ENCODE measurements around the gene ALDH9A1.
"Not testable (repeated sequence)": the region's sequence is repeated elsewhere in the genome, so short reads cannot be mapped to it uniquely, and the experiment has no call there.

ALDH9A1 gene

DNA sequence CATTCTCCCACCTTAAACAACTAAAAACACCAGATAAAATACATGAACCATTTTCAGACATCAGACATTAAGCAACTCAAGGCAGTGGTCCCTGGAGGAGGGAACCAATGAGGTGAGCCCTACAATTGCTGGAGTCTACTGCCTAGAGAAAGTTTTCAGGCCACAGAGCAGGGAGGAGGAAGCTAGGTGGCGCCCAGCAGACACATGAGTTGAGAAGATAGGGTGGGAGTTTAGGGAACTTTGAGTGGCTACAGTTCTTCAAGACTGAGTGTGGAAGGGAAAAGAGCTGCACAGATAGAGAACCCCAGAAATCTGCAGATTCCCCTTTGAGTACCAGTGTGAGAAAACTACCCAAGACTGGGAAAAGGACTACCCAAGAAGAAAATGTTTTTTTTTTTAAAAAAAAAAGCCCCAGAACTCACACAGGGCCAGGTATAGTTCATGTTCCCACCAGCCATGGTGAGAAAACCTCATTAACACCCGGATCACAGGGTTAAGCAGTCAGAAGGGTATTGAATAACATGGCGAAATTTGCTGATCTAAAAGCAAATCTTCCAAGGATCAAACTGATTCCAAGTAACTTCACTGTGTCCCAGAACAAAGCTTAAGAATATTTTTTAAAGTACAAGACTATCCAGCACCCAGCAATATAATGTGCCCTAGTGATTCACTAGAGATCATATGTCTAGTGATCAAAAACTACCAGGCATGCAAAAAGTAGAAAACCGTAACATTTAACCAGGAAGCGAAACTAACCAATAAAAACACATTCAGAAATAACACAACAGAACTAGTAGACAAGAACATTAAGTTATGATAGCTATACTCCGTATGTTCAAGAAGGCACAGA lies 12.0 kb downstream of the ALDH9A1 start:
- no peak for DNase-seq

DNA sequence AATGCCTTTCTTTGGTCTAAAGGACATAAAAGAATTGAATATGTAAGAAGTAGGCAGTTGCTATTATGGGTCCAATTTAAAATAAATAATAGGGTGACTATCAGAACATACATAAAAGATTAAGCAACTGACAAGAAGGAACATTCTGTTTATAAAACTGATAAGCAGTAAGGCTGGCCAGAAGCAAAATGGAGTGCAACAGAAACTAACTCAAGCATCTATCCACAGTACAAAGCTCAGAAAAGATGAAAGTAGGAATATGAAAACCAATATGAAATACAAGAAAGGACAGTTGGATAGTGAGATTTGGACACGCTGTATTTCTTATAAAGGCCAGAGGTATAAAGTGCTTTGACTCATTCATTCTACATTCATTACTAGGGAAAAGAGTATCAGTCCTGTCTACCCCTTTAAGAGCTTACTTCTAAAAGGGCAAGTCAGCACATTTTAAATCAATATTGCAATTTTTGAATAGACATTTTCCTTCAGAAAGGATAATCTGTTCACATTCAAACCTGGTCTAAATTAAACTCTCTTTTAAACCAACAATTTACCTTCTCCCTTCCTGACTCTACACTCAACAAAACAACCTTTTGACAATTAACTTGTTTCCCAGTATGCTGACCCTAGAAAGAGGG lies 14.4 kb downstream of the ALDH9A1 start:
- no peak for DNase-seq

DNA sequence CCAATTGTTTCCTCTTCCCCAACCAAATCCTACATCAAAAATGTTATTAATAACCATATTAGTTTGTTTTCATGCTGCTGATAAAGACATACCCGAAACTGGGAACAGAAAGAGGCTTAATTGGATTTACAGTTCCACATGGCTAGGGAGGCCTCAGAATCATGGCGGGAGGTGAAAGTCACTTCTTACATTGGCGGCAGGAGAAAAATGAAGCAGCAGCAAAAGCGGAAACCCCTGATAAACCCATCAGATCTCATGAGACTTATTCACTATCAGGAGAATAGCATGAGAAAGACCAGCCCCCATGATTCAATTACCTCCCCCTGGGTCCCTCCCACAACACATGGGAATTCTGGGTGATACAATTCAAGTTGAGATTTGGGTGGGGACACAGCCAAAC lies 17.6 kb downstream of the ALDH9A1 start:
- DNase-seq = not testable (repeated sequence)

DNA sequence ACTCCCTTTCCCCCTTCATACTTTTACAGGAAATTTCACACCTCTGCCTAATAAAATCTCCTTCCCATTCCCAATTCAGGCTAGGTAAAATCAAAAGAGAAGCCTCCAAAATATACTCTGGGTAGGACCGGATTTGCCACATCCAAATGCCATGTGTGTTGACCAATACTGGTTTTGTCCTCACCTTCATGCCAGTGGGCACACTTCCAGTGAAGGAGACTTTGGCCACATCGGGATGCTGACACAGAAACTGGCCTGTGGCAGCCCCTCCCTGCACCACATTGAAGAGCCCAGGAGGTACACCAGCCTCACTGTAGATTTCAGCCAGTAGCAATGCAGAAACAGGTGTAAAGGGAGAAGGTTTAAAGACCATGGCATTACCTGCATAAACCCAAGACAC lies 18.1 kb downstream of the ALDH9A1 start:
- no peak for DNase-seq

DNA sequence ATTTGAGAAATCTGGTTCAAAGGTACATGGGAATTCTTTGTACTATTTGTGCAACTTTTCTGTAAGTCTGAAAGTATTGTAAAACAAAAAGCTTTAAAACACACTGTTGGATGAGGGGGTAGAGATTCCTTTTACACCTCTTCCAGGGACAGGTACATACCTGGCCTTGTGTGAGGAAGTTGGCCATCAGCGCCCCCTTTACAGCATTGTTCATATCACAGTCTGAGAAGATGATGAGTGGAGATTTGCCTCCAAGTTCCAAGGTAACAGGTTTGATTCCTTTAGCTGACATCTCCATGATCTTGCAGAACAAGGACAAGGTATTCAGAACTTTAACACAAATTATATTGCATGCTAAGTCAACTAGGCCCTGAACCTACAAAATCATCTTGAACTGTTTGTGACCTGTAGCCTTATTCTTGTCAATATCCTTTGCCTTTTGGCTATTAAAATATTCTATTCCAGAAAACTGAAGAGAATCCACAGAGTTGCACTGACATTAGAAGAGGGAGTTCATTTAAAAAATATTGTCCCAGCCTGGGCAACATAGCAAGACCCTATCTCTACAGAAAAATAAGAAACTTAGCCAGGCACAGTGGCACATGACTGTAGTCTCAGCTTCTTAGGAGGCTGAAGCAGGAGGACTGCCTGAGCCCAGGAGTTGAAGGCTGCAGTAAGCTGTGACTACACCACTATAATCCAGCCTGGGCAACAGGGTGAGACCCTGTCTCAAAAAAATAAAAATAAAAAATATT lies 18.9 kb downstream of the ALDH9A1 start:
- DNase-seq = no peak

DNA sequence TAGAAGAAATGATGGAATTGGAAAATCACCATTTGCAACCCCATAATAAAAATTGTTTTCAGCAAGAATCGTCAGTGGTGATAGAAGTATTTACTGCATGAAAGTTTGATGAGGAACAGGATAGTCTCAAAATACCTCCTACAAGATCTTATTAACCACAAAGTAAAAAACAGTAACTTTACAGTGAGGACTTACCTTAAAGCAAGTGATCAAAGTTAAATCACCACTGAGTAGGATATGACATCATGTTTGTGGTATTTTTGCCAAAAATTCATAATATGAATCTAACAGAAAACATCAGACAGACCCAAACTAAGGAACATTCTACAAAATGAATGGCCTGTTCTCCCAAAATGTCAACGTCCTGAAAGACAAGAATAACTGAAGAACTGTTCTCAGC lies 19.9 kb downstream of the ALDH9A1 start:
- no peak for DNase-seq

DNA sequence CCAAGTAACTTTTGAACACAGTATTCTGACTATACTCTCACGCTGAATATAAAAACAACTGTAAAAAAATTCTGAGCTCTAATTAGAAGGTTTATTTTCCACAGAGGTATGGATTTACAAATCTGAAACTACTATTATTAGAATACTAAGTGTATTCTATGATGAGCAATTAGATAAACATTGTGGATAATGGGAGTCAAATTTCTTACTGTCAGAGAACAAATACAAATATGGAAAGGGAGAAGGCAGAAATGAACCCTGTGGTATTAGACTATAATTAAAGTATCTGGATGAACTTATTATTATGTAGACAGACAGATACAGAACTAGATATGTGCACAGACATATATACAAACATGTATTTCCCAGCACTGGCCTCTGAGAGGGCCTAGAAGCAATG lies 22.6 kb downstream of the ALDH9A1 start:
- no peak for DNase-seq

DNA sequence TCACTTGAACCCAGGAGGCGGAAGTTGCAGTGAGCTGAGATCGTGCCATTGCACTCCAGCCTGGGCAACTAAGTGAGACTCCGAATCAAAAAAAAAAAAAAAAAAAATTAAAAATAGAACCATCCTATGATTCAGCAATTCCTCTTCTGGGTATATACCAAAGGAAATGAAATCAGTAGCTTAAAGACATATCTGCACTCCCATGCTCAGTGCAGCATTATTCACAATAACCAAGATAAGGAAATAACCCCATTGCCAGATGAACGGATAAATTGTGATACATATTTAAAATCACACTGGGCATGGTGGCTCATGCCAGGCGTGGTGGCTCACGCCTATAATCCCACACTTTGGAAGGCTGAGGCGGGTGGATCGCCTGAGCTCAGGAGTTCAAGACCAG lies 23.8 kb downstream of the ALDH9A1 start:
- DNase-seq = no peak

DNA sequence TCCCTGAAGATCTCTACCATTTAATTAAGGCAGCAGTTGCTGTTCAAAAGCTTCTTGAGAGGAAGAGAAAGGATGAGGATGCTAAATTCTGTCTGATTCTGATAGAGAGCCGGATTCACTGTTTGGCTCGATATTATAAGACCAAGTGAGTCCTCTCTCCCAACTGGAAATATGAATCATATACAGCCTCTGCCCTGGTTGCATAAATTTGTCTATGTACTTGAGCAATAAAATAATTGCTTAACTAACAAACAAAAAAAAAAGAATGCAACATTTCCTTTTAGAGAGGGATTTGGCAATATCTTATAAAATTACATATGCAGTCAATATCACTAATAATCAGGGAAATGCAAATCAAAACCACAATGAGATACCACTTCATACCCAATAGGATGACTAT lies 26.8 kb downstream of the ALDH9A1 start:
- no peak for DNase-seq

DNA sequence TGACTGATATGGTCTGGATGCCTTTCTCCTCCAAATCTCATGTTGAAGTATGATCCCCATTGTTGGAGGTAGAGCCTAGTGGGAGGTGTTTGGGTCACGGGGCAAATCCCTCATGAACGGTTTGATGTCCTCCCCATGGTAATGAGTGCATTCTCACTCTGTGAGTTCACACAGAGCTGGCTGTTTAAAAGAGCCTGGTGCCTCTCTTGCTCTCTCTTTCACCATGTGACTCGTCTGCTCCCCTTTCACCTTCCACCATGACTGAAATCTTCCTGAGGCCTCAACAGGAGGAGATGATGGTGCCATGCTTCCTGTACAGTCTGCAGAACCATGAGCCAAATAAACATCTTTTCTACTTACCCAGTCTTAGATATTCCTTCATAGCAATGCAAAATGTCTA lies 30.2 kb downstream of the ALDH9A1 start:
- DNase-seq = no peak

DNA sequence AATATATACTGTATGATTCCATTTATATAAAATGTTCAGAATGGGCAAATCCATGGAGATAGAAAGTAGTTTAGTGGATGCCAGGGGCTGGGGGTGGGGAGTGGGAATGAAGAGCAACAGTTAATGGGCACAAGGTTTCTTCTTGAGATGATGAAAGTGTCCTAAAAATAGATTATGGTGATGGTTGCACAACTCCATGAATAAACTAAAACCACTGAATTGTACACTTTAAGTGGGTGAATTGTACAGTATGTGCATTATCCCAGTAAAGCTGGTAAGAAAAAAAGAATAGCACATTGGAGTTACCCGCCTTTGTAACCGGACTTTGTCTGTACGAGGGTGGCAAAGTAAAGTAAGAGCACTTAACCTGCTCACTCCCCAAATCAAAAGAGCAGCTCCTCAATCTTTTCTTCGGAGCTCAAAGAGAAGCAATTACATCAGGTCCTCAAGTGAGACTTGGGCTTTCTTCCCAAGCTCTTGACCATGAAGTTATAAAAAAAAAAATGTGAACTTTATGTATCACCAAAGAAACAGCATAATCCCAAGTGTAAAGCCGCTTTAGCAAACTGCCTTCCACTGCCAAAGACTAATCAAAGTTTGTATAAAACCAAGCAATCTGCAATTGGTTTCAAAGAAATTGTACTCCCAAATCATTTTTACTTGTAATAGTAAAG lies 32.1 kb downstream of the ALDH9A1 start:
- DNase-seq = no peak

DNA sequence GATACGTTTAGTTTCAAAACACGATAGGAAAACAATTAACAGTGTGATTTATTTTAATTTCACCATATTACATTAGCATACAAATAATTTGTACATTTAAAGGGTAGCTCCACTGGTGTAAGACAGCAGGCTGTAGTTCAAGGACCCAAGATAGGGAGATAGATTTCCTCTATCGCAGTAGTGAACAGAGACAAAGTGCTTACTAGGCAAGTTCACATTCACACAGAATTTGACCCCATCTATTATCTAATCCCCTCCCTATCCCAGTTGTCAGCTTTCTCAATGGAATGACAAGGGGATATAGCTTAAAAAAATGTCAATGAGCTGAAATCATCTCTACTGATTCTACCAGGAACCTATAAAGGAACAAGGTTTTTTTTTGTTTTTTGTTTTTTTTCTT lies 36.2 kb downstream of the ALDH9A1 start:
- DNase-seq = no peak

DNA sequence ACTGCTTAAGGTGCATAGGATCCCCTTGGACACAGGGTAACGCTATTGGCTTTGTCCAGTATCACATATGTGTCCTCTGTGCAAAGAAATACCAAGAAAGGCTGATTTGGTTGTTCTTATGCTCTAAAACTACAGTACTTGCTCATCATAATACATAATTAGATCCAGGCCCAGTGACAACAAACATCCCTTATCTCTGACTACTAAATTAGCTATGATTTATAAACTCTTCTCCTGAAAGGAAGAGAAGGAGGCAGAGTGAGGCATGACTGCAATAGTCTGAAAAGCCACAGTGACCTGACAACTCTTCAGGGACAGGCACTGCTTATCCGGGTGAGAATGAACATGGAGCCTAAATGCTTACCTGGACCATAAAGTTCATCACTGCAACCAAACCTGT lies 36.7 kb downstream of the ALDH9A1 start:
- DNase-seq = no peak

DNA sequence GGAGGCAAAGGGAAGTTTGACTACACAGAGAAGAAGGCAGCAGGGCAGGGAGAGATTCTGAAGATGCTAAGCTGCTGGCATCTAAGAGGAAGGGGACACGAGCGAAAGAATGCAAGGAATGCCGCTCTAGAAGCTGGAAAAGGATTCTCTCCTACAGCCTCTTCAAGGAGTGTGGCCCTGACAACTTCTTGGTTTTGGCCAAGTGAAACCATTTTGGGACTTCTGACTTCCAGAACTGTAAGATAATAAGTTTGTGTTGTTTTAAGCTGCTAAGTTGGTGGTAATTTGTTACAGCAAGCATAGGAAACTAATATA lies 38.8 kb downstream of the ALDH9A1 start:
- DNase-seq = no peak

DNA sequence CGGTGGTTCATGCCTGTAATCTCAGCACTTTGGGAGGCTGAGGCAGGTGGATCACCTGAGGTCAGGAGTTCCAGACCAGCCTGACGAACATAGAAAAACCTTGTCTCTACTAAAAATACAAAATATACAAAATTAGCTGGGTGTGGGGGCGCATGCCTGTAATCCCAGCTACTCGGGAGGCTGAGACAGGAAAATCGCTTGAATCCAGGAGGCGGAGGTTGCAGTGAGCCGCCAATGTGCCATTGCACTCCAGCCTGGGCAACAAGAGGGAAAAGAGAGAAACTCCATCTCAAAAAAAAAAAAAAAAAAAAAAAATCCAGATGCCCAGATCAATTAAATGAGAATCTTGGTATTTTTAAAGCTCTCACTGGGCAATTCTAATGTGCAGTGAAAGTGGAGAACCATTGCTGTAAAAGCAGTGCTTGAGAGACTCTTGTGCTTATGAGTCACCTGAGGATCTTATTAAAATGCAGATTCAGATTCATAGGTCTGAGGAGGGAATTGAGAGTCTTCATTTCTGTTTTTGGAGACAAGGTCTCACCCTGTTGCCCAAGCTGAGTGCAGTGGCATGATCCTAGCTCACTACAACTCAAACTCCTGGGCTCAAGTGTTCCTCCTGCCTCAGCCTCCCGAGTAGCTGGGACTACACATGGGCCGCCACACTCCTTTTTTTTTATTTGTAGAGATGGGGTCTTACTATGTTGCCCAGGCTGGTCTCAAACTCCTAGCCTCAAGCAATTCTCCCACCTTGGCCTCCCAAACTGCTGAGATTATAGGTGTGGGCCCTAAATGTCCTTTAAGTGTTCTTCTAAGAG lies 39.4 kb downstream of the ALDH9A1 start:
- not testable (repeated sequence) for DNase-seq

DNA sequence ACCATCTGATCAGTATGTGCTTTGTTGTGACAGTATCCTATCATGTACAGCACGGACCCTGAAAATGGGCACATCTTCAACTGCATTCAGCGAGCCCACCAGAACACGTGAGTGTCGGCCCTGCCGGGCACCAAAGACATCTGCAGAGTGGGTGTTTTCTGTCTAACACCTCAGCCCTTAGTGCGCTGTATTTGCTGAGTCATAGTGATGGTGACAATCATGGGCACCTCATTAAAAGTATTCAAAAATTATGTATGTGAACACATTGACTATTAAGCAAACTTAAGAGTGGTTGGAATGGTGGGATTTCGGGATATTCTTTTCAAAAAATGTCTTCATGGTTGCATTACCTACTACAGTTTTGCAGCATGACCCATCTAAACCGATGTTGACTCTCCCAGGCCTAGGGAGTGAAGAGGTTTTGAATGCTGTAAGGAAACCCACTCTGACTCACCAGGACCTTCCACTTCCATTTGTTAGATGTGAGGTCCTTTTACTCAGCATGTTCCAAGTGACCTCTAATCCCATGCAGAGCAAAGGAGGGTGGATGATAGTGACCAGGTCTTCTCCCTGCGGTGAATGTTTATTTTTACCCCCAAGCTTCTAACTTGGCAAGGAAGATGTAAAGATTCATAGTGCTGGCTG lies 47.3 kb downstream of the ALDH9A1 start:
- DNase-seq = no peak

DNA sequence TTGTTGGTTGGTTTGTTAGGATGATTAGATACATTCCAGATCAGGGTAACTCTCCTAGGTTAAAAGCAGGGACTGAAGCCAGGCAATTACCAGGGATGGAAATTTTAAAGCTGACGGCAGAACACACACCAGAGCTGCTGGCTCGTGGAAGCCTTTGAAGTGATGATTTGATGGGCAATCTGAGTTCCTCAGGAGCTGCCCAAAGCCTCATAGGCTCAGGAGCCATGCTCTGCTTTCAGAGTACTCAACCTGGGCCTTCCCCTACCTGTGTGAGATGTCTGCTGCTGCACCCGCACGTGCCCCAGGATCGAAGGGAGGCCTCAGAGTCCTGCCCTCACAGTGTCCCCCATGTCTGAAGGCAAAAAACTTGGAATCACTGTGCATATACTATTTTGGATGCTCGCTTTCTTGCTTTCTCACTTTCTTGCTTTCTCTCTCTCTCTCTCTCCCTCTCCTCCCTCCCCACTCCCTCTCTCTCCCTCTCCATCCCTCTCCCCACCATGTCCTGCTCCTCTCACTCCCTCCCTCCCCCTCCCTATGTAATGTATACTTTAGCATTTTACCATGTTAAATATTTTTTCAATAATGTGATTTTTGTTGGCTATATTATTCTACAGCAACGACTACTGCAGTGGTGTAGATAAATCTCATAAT lies 49.3 kb downstream of the ALDH9A1 start:
- DNase-seq = no peak

DNA sequence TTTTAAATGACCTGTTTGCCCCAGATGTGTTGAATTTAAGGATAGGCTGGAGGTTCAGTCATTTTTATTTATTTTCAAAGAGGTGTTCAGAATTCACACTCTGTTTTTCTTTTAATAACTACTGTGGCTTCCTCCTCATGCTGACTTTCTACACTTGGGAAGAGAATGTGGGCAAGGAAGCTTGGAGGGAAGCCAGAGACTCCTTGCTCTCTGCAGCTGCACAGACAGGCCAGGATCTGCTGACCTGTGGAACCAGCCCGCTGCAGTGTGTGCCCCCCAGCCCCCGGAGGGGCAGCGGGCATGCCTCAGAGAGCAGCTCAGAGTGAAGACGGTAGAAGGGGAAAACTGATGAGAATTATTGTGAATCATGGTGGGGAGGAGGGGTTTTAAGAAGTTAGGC lies 50.4 kb downstream of the ALDH9A1 start:
- DNase-seq = no peak

DNA sequence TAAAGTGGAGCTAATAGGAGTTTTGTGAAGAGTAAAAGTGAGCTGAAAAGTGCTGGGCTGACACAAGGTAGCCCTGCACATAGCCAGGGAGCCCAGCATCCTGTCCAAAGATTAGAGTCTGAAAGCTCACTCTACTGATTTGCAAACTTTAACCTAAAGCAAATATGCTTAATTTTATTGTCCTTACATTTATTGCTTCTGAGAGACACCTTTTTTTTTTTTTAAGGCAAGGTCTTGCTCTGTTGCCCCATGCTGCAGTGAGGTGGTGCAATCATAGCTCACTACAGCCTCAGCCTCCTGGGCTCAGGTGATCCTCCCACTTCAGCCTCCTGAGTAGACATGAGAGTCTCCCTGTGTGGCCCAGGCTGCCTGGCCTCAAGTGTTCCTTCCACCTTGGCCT lies 50.8 kb downstream of the ALDH9A1 start:
- no peak for DNase-seq

DNA sequence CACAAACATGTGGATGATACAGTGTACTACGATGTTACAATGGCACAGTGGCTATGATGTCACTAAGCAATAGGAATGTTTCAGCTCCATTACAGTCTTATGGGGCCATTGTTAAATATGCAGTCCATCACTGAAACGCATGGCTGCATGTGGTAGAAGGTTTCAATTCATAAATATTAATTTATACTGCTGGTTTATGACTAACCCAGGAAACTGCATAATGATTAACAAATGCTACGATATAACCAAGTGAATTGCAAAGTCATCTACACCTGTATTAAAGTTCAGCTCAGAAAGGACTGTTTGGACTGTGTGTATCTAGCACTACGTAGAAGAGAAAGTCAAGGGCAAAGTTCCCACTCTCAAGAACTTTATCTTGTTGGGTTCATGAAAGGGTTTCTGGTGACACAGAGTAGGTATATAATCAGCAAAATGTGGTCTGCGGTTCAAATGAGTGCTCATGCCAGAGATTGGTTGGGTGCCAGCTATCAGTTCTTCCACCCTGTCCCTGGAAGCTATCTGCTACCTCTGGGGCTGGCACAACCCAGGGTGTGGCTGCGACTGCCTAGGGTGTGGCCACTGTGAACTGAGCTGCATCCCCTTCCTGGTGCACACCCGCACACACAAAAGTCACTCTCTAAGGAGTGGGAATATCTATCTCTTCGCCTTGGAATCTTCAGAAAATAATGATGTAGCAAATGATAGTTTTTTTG lies 52.6 kb downstream of the ALDH9A1 start:
- no peak for DNase-seq

All from activated gamma-delta T cell (primary cell).